HCT116 (cell line): ENCODE data around the gene PLCG2. TPM values are rescaled to one million over a fixed set of nuclear protein-coding genes. Genes with fewer than 3 reads are reported as not detected.

Experiments
- ATAC-seq: fragments of 200-7000 bp; cut with Tn5 transposase; 2 replicates; pipeline ENCODE4 v1.9.1; 2020; ENCODE audit warnings: mild to moderate bottlenecking, moderate library complexity
- BruUV-seq: library from RNA; stranded (reverse); fragments of 400-500 nt; replicated peaks from 2 replicates; lab custom pipeline; 2021; lab: Mats Ljungman, UMichigan
- CTCF ChIA-PET: fragments of 300-600 bp; sonication (Branson Sonifier 250); formaldehyde crosslinking; loops from one replicate; lab custom pipeline; 2021; ENCODE audit warnings: antibody characterized with exemption; lab: Charles Lee
- POLR2A ChIA-PET: fragments of 300-600, 350-600 bp; sonication (Branson Sonifier 250); formaldehyde crosslinking; loops from one replicate; lab custom pipeline; 2021; ENCODE audit warnings: antibody characterized with exemption; lab: Charles Lee
- RAD21 ChIA-PET, 2 experiments: fragments of 300-600 bp; sonication (Branson Sonifier 250); formaldehyde crosslinking; loops; one replicate each; lab custom pipeline; 2023; ENCODE audit warnings: low total read pairs in 2 of 2; ENCODE audit not compliant: uncharacterized antibody in 2 of 2, unreplicated experiment in 2 of 2, low non-redundant PET in 1 of 2; lab: Charles Lee
- DNase-seq: peaks from one replicate; pipeline ENCODE4 v3.0.0-alpha.2; 2010; ENCODE audit warnings: low read depth, low spot score
- H2AFZ ChIP-seq: fragments of 200-600 bp; shearing (Covaris generic), sonication (generic); 2 replicates; pipeline ENCODE4 v1.6.1; 2017; ENCODE audit warnings: low read depth, mixed run types, mixed read lengths, antibody characterized with exemption, low read length; ENCODE audit not compliant: poor library complexity, severe bottlenecking
- H3K27ac ChIP-seq: 2 replicates; pipeline ENCODE4 v1.5.1; 2012; ENCODE audit warnings: low read depth, low read length
- H3K27me3 ChIP-seq: fragments of 200-600 bp; sonication (generic); 2 replicates; pipeline ENCODE4 v1.6.1; 2016; ENCODE audit warnings: mixed run types, low read length, mixed read lengths; ENCODE audit not compliant: insufficient read depth
- H3K36me3 ChIP-seq, 2 experiments: fragments of 200-500 bp in 1 of 2; fragments of 200-600 bp in 1 of 2; sonication (Bioruptor generic) in 1 of 2; sonication (generic) in 1 of 2; 2 replicates each; pipeline versions ENCODE4 v1.5.1 to v1.6.1; 2014 to 2016; ENCODE audit warnings: low read length in 2 of 2, inconsistent platforms in 1 of 2, mixed read lengths in 1 of 2, mixed run types in 1 of 2; ENCODE audit not compliant: insufficient read depth in 2 of 2, control insufficient read depth in 1 of 2
- H3K4me1 ChIP-seq, 2 experiments: fragments of 200-600 bp in 1 of 2; sonication (generic) in 1 of 2; 2 replicates each; pipeline versions ENCODE4 v1.5.1 to v1.6.1; 2012 to 2017; ENCODE audit warnings: low read length in 2 of 2, inconsistent platforms in 1 of 2, mild to moderate bottlenecking in 1 of 2, mixed read lengths in 1 of 2, mixed run types in 1 of 2, moderate library complexity in 1 of 2; ENCODE audit not compliant: insufficient read depth in 2 of 2, control insufficient read depth in 1 of 2
- H3K4me2 ChIP-seq: fragments of 200-600 bp; sonication (generic); 2 replicates; pipeline ENCODE4 v1.6.1; 2017; ENCODE audit warnings: mixed run types, low read length, mixed read lengths
- H3K4me3 ChIP-seq, 2 experiments: fragments of 200-600 bp in 1 of 2; sonication (generic) in 1 of 2; replicated peaks in 1 of 2; 2 replicates each; pipeline ENCODE4 v1.5.1; 2011 to 2016; ENCODE audit warnings: low read length in 2 of 2, control low read depth in 1 of 2, low read depth in 1 of 2, mild to moderate bottlenecking in 1 of 2, mixed read lengths in 1 of 2, mixed run types in 1 of 2
- H3K79me2 ChIP-seq: fragments of 200-600 bp; sonication (generic); 2 replicates; pipeline ENCODE4 v1.6.1; 2017; ENCODE audit warnings: mild to moderate bottlenecking, mixed run types, low read length, moderate library complexity, mixed read lengths; ENCODE audit not compliant: insufficient read depth
- H3K9ac ChIP-seq: fragments of 200-600 bp; sonication (generic); 2 replicates; pipeline ENCODE4 v1.6.1; 2016; ENCODE audit warnings: low read length, mixed read lengths
- H3K9me2 ChIP-seq: fragments of 200-600 bp; sonication (generic), shearing (Covaris generic); 2 replicates; pipeline ENCODE4 v1.6.1; 2017; ENCODE audit warnings: mixed run types, mild to moderate bottlenecking, moderate library complexity; ENCODE audit not compliant: insufficient read depth
- H3K9me3 ChIP-seq, 2 experiments: fragments of 200-500 bp in 1 of 2; fragments of 200-600 bp in 1 of 2; sonication (Bioruptor generic) in 1 of 2; sonication (generic) in 1 of 2; 2 replicates each; pipeline ENCODE4 v1.6.1; 2014 to 2017; ENCODE audit warnings: low read length in 2 of 2, mixed read lengths in 2 of 2, inconsistent platforms in 1 of 2, low read depth in 1 of 2, mild to moderate bottlenecking in 1 of 2, mixed run types in 1 of 2, moderate library complexity in 1 of 2; ENCODE audit not compliant: control insufficient read depth in 1 of 2, insufficient read depth in 1 of 2
- H4K20me1 ChIP-seq: fragments of 200-600 bp; sonication (generic), shearing (Covaris generic); 2 replicates; pipeline ENCODE4 v1.6.1; 2017; ENCODE audit warnings: mixed run types, mild to moderate bottlenecking, moderate library complexity; ENCODE audit not compliant: insufficient read depth
- EZH2phosphoT487 ChIP-seq: fragments of 200-600 bp; IDR thresholded peaks from 2 replicates; pipeline ENCODE4 v1.6.1; 2018; ENCODE audit warnings: antibody characterized with exemption, borderline replicate concordance
- POLR2AphosphoS5 ChIP-seq: IDR thresholded peaks from 2 replicates; pipeline ENCODE4 v1.6.1; 2011; ENCODE audit warnings: mild to moderate bottlenecking, low read depth, low read length, moderate library complexity
- REST ChIP-seq: IDR thresholded peaks from 2 replicates; pipeline ENCODE4 v1.6.1; 2012; ENCODE audit warnings: low read depth
- SRF ChIP-seq: IDR thresholded peaks from 2 replicates; pipeline ENCODE4 v1.6.1; 2012; ENCODE audit warnings: low read depth
- ZBTB33 ChIP-seq: IDR thresholded peaks from 2 replicates; pipeline ENCODE4 v1.6.1; 2011; ENCODE audit warnings: mild to moderate bottlenecking, low read length, moderate library complexity; ENCODE audit not compliant: insufficient replicate concordance; ENCODE audit errors: extremely low read depth
- ZFX ChIP-seq: fragments of 450-650 bp; IDR thresholded peaks from 2 replicates; pipeline ENCODE4 v1.6.1; 2017
- intact Hi-C: fragments of 100-400 bp; cut with micrococcal nuclease; formaldehyde crosslinking; loops from 2 replicates; pipeline ENCODE4 v1.10.0; 2022
- total RNA-seq: library from RNA; stranded (reverse); gene quantifications from one replicate; pipeline ENCODE4 v1.2.1, GENCODE V29; 2021; ENCODE audit not compliant: unreplicated experiment
- TF ChIP-seq, protein P1 (sequence below), 3 experiments: fragments of 200-600 bp in 1 of 3; sonication (generic) in 1 of 3; IDR thresholded peaks in 2 of 3; conservative IDR thresholded peaks in 1 of 3; 2 replicates each; pipeline ENCODE4 v1.5.1; 2012 to 2017; ENCODE audit warnings: low read depth in 2 of 3, low read length in 2 of 3, antibody characterized with exemption in 1 of 3, borderline replicate concordance in 1 of 3, control low read depth in 1 of 3, mild to moderate bottlenecking in 1 of 3, mixed read lengths in 1 of 3, mixed run types in 1 of 3, moderate library complexity in 1 of 3; ENCODE audit not compliant: insufficient read depth in 1 of 3

The PLCG2 gene
- total RNA-seq, 1 experiment from 2014 or later: 31.2 TPM

DNA sequence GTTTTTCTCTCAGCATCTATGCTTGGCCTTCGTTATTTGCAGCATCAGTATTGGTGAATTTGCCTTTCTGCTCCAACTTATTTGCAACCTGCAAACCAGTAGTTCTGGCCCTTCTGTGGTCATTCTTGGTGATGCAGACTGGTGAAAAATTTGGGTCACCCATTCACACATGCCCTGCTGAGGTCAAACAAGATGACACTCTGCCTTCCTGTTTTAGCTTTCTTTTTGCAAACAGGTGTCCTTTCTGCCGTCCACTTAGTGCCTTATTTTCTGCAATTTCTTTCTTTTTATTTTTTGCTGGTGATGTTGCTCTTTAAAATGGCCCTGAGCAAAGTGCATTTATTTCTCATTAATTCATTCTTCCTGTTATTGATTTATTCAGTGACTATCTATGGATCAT lies 31.3 kb downstream of the PLCG2 start (continued):
- TF ChIP-seq REST: no peak
- TF ChIP-seq, protein P1, sequence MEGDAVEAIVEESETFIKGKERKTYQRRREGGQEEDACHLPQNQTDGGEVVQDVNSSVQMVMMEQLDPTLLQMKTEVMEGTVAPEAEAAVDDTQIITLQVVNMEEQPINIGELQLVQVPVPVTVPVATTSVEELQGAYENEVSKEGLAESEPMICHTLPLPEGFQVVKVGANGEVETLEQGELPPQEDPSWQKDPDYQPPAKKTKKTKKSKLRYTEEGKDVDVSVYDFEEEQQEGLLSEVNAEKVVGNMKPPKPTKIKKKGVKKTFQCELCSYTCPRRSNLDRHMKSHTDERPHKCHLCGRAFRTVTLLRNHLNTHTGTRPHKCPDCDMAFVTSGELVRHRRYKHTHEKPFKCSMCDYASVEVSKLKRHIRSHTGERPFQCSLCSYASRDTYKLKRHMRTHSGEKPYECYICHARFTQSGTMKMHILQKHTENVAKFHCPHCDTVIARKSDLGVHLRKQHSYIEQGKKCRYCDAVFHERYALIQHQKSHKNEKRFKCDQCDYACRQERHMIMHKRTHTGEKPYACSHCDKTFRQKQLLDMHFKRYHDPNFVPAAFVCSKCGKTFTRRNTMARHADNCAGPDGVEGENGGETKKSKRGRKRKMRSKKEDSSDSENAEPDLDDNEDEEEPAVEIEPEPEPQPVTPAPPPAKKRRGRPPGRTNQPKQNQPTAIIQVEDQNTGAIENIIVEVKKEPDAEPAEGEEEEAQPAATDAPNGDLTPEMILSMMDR (IDR thresholded peaks at IDR 0.05 in 2 of 3, conservative IDR thresholded peaks at IDR 0.05 in 1 of 3; ENCODE audit: borderline replicate concordance in 1 of 3, insufficient read depth in 1 of 3, low read depth in 2 of 3, low read length in 2 of 3): no peak

GRCh38 chr16:81810894-81811538 lies 31.9 kb downstream of the PLCG2 start:
- Histone ChIP-seq H3K4me1 (no peaks in the 10 kb centered on the region), H3K9me3 (no peaks in the 10 kb centered on the region), H3K36me3 (no peaks in the 10 kb centered on the region), H2AFZ (no peak overlapping the region), H3K79me2 (peaks cover 4% of the 10 kb centered on the region; the same call in 1 of the 2 replicates), H3K9me2 (no peaks in the 10 kb centered on the region), H4K20me1 (0 out of 2 replicates have a peak, but pooled peaks cover 4% of the 10 kb centered on the region), H3K4me2 (no peak overlapping the region), H3K4me3 (no peak overlapping the region), H3K9ac (no peak overlapping the region), H3K27me3 (no peaks in the 10 kb centered on the region), H3K27ac (no peak overlapping the region)
- CTCF ChIA-PET: no interaction called here
- intact Hi-C loops: no loop called here
- POLR2A ChIA-PET: no interaction called here
- no peak for DNase-seq
- no peak for ATAC-seq
- no TSS peak for BruUV-seq
- RAD21 ChIA-PET: no interaction called here
- TF ChIP-seq ZFX (no peak), EZH2phosphoT487 (no peak), POLR2AphosphoS5 (no peak), ZBTB33 (no peak), SRF (no peak)
